DOHH2 (cell line): ENCODE data around the gene GAB2.

ENCODE experiments used
- H3F3A ChIP-seq: fragments of 200-600 bp; sonication (generic), shearing (Covaris generic); 2 replicates; pipeline ENCODE4 v1.6.0; 2016; ENCODE audit warnings: antibody characterized with exemption, mild to moderate bottlenecking; ENCODE audit not compliant: control insufficient read depth, insufficient read depth
- H3K27ac ChIP-seq: fragments of 200-600 bp; sonication (generic); 2 replicates; pipeline ENCODE4 v1.5.1; 2014; ENCODE audit warnings: low read depth, mild to moderate bottlenecking, low read length, moderate library complexity
- H3K27me3 ChIP-seq: fragments of 200-600 bp; sonication (generic); 2 replicates; pipeline ENCODE4 v1.6.1; 2014; ENCODE audit warnings: mild to moderate bottlenecking, low read length, mixed read lengths; ENCODE audit not compliant: control insufficient read depth
- H3K36me3 ChIP-seq: fragments of 200-600 bp; sonication (generic); 2 replicates; pipeline ENCODE4 v1.6.1; 2014; ENCODE audit warnings: mild to moderate bottlenecking, low read length, moderate library complexity, mixed read lengths; ENCODE audit not compliant: control insufficient read depth
- H3K4me1 ChIP-seq: fragments of 200-600 bp; sonication (generic); 2 replicates; pipeline ENCODE4 v1.6.1; 2014; ENCODE audit warnings: mild to moderate bottlenecking, low read length, mixed read lengths; ENCODE audit not compliant: control insufficient read depth
- H3K4me2 ChIP-seq: fragments of 200-600 bp; sonication (generic); 2 replicates; pipeline ENCODE4 v1.6.0; 2014; ENCODE audit warnings: mild to moderate bottlenecking, low read length, moderate library complexity
- H3K4me3 ChIP-seq: fragments of 200-600 bp; sonication (generic); 2 replicates; pipeline ENCODE4 v1.5.1; 2014; ENCODE audit warnings: mild to moderate bottlenecking, low read length, mixed read lengths
- H3K79me2 ChIP-seq: fragments of 200-600 bp; sonication (generic); 2 replicates; pipeline ENCODE4 v1.6.1; 2014; ENCODE audit warnings: mild to moderate bottlenecking, low read length, mixed read lengths; ENCODE audit not compliant: control insufficient read depth
- H3K9me2 ChIP-seq: fragments of 200-600 bp; sonication (generic); replicated peaks from 2 replicates; pipeline ENCODE4 v1.6.1; 2014; ENCODE audit warnings: mild to moderate bottlenecking, low read length, mixed read lengths; ENCODE audit not compliant: control insufficient read depth
- H3K9me3 ChIP-seq: fragments of 200-600 bp; sonication (generic); 2 replicates; pipeline ENCODE4 v1.6.1; 2014; ENCODE audit warnings: antibody characterized with exemption, low read length, mixed read lengths; ENCODE audit not compliant: control insufficient read depth, insufficient read depth
- H4K20me1 ChIP-seq: fragments of 200-600 bp; sonication (generic); 2 replicates; pipeline ENCODE4 v1.6.0; 2014; ENCODE audit warnings: low read depth, mild to moderate bottlenecking, antibody characterized with exemption, low read length, moderate library complexity; ENCODE audit not compliant: control insufficient read depth, insufficient read depth
- EZH2phosphoT487 ChIP-seq: fragments of 200-600 bp; sonication (generic); IDR thresholded peaks from 2 replicates; pipeline ENCODE4 v1.6.1; 2017; ENCODE audit warnings: borderline replicate concordance, mild to moderate bottlenecking, antibody characterized with exemption, low read length, moderate library complexity, mixed read lengths
- TF ChIP-seq, protein P1 (sequence below): fragments of 200-600 bp; sonication (generic); IDR thresholded peaks from one replicate; pipeline ENCODE4 v1.5.1; 2014; ENCODE audit warnings: antibody characterized with exemption, mild to moderate bottlenecking, low read depth, low read length; ENCODE audit not compliant: poor library complexity, severe bottlenecking

Gene GAB2

DNA sequence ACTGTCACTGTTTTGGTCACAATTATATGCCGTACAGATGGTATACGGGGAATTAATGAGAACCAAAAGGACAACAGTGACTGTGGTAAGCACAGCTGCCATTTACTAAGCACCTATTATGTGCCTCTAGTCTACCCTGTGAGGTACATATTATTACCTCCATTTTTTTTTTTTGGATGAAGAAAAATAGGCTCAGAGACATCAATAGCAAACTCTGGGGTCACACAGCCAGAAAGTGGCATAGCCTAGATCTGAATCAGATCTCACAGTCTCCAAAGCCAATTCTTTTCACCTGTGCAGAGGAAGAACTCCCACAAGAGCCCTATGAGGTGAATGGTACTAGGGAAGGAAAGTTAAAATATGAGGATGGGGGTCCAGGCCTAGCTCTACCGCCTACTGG lies 160.0 kb downstream of the GAB2 start:
- no peaks in the 10 kb centered on the region for H3K9me3 ChIP-seq
- H3K4me2 ChIP-seq = no peak overlapping the region
- no peaks in the 10 kb centered on the region for H3K79me2 ChIP-seq
- H3K9me2 ChIP-seq = no peaks in the 10 kb centered on the region
- H3K4me1 ChIP-seq = no peaks in the 10 kb centered on the region
- H3F3A ChIP-seq = no peaks in the 10 kb centered on the region
- no peaks in the 10 kb centered on the region for H4K20me1 ChIP-seq
- no peaks in the 10 kb centered on the region for H3K27me3 ChIP-seq
- no peak for TF ChIP-seq EZH2phosphoT487
- TF ChIP-seq, protein P1, sequence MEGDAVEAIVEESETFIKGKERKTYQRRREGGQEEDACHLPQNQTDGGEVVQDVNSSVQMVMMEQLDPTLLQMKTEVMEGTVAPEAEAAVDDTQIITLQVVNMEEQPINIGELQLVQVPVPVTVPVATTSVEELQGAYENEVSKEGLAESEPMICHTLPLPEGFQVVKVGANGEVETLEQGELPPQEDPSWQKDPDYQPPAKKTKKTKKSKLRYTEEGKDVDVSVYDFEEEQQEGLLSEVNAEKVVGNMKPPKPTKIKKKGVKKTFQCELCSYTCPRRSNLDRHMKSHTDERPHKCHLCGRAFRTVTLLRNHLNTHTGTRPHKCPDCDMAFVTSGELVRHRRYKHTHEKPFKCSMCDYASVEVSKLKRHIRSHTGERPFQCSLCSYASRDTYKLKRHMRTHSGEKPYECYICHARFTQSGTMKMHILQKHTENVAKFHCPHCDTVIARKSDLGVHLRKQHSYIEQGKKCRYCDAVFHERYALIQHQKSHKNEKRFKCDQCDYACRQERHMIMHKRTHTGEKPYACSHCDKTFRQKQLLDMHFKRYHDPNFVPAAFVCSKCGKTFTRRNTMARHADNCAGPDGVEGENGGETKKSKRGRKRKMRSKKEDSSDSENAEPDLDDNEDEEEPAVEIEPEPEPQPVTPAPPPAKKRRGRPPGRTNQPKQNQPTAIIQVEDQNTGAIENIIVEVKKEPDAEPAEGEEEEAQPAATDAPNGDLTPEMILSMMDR = no peak
- no peaks in the 10 kb centered on the region for H3K36me3 ChIP-seq
- no peak overlapping the region for H3K4me3 ChIP-seq
- no peak overlapping the region for H3K27ac ChIP-seq

DNA sequence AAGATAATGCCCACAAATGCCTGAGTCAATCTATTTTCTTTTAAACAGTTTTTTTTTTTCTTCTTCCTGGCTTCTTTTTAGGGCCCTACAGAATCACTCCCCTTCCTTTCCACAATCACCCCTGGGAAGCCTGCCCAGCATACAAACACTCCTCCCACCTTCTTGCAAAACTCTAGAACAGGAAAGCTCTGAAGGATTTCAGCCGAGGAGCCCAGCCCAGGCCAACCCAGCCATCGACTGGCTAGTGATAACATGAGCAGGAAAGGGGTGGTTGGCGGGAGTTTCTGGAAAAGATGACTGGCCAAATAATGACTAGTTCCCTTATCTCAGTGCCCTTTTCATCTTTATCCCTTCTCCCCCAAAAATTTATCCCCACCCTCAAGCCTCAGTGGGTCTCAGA lies 160.7 kb downstream of the GAB2 start:
- H3K4me3 ChIP-seq = no peak overlapping the region
- no peaks in the 10 kb centered on the region for H4K20me1 ChIP-seq
- H3K4me2 ChIP-seq = no peak overlapping the region
- H3K9me3 ChIP-seq = no peaks in the 10 kb centered on the region
- no peaks in the 10 kb centered on the region for H3K36me3 ChIP-seq
- H3K4me1 ChIP-seq = no peaks in the 10 kb centered on the region
- no peaks in the 10 kb centered on the region for H3F3A ChIP-seq
- H3K27me3 ChIP-seq = no peaks in the 10 kb centered on the region
- H3K27ac ChIP-seq = no peak overlapping the region
- no peak for TF ChIP-seq EZH2phosphoT487
- TF ChIP-seq, protein P1 = no peak
- H3K9me2 ChIP-seq = no peaks in the 10 kb centered on the region
- H3K79me2 ChIP-seq = no peaks in the 10 kb centered on the region

DNA sequence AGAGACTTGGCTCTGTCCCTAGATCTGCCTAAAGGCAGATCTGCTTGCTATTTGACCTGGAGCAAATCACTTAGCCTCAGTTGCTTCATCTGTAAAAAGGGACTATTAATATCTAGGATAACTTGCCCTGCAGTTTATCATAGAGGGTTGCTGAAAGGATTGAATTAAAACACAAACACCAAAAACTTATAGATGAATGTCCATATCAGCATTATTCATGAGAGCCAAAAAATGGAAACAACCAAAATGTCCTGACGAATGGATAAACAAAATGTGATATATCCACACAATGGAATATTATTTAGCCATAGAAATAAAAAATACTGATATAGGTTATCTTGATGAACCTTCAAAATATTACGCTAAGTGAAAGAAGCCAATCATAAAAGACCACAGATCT lies 161.7 kb downstream of the GAB2 start:
- Histone ChIP-seq H3F3A (no peaks in the 10 kb centered on the region), H3K79me2 (no peaks in the 10 kb centered on the region), H4K20me1 (no peaks in the 10 kb centered on the region), H3K9me3 (no peaks in the 10 kb centered on the region), H3K27ac (no peak overlapping the region), H3K4me1 (no peaks in the 10 kb centered on the region), H3K4me2 (no peak overlapping the region), H3K4me3 (no peak overlapping the region), H3K36me3 (no peaks in the 10 kb centered on the region), H3K27me3 (no peaks in the 10 kb centered on the region), H3K9me2 (no peaks in the 10 kb centered on the region)
- TF ChIP-seq, protein P1 = no peak
- TF ChIP-seq EZH2phosphoT487 = no peak

DNA sequence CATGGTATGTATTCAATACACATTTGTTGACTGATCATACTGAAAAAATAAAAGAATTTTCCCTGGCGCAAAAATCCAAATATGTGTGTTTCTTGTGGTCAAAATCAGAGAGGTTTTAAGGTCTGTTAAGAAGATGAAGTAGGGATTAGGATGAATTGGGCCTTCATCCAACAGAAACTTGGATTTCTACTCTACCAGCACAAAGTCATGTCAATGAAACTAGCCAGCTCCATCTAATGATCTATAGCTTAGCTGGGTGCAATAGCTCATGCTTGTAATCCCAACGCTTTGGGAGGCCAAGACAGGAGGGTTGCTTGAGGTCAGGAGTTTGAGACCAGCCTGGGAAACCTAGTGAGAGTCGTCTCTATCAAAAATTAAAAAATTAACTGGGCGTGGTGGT lies 163.4 kb downstream of the GAB2 start:
- H3F3A ChIP-seq = no peaks in the 10 kb centered on the region
- no peaks in the 10 kb centered on the region for H3K79me2 ChIP-seq
- no peak for TF ChIP-seq EZH2phosphoT487
- TF ChIP-seq, protein P1 = no peak
- H3K27ac ChIP-seq = no peak overlapping the region
- H3K4me1 ChIP-seq = no peaks in the 10 kb centered on the region
- H3K27me3 ChIP-seq = no peaks in the 10 kb centered on the region
- no peak overlapping the region for H3K4me3 ChIP-seq
- no peaks in the 10 kb centered on the region for H3K9me2 ChIP-seq
- H3K9me3 ChIP-seq = no peaks in the 10 kb centered on the region
- no peak overlapping the region for H3K4me2 ChIP-seq
- no peaks in the 10 kb centered on the region for H3K36me3 ChIP-seq
- H4K20me1 ChIP-seq = no peaks in the 10 kb centered on the region
